NT2/D1 (cell line): ENCODE data around the gene HBG2.

ENCODE experiments used
- DNase-seq: peaks from one replicate; pipeline ENCODE4 v3.0.0-alpha.2; 2011; ENCODE audit warnings: low read depth, low spot score
- H3K27me3 ChIP-seq: 2 replicates; pipeline ENCODE4 v1.6.0; 2011; ENCODE audit warnings: mild to moderate bottlenecking; ENCODE audit not compliant: insufficient read length, insufficient read depth
- H3K36me3 ChIP-seq: 2 replicates; pipeline ENCODE4 v1.6.1; 2011; ENCODE audit warnings: mild to moderate bottlenecking, low read length, mixed read lengths; ENCODE audit not compliant: insufficient read depth, insufficient read length
- H3K4me1 ChIP-seq: 2 replicates; pipeline ENCODE4 v1.5.1; 2011; ENCODE audit not compliant: insufficient read depth, insufficient read length
- H3K4me3 ChIP-seq: 2 replicates; pipeline ENCODE4 v1.5.1; 2011; ENCODE audit warnings: low read depth; ENCODE audit not compliant: insufficient read length
- H3K9ac ChIP-seq: 2 replicates; pipeline ENCODE4 v1.6.0; 2011; ENCODE audit warnings: low read depth; ENCODE audit not compliant: insufficient read length
- H3K9me3 ChIP-seq: 2 replicates; pipeline ENCODE4 v1.5.1; 2011; ENCODE audit warnings: mild to moderate bottlenecking, low read length; ENCODE audit not compliant: insufficient read depth
- SUZ12 ChIP-seq: IDR thresholded peaks from 2 replicates; pipeline ENCODE4 v1.6.1; 2011; ENCODE audit not compliant: insufficient read length, insufficient read depth; ENCODE audit errors: extremely low read depth
- YY1 ChIP-seq: IDR thresholded peaks from 2 replicates; pipeline ENCODE4 v1.6.1; 2011; ENCODE audit not compliant: insufficient read length, insufficient read depth
- ZNF274 ChIP-seq: IDR thresholded peaks from 2 replicates; pipeline ENCODE4 v1.6.1; 2011; ENCODE audit warnings: mild to moderate bottlenecking, low read depth, low read length

Gene HBG2

DNA sequence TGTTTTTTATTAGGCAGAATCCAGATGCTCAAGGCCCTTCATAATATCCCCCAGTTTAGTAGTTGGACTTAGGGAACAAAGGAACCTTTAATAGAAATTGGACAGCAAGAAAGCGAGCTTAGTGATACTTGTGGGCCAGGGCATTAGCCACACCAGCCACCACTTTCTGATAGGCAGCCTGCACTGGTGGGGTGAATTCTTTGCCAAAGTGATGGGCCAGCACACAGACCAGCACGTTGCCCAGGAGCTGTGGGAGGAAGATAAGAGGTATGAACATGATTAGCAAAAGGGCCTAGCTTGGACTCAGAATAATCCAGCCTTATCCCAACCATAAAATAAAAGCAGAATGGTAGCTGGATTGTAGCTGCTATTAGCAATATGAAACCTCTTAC lies 29.1 kb downstream of the HBG2 start:
- H3K36me3 ChIP-seq, result no peaks in the 10 kb centered on the region
- peaks cover 6% of the 10 kb centered on the region; the same call in 1 of the 2 replicates for H3K9me3 ChIP-seq
- no peak for TF ChIP-seq SUZ12
- TF ChIP-seq ZNF274, result no peak
- TF ChIP-seq YY1, result no peak
- H3K4me1 ChIP-seq, result no peaks in the 10 kb centered on the region
- H3K27me3 ChIP-seq, result no peaks in the 10 kb centered on the region
- no peak overlapping the region for H3K4me3 ChIP-seq
- H3K9ac ChIP-seq, result no peak overlapping the region
- no peak for DNase-seq

DNA sequence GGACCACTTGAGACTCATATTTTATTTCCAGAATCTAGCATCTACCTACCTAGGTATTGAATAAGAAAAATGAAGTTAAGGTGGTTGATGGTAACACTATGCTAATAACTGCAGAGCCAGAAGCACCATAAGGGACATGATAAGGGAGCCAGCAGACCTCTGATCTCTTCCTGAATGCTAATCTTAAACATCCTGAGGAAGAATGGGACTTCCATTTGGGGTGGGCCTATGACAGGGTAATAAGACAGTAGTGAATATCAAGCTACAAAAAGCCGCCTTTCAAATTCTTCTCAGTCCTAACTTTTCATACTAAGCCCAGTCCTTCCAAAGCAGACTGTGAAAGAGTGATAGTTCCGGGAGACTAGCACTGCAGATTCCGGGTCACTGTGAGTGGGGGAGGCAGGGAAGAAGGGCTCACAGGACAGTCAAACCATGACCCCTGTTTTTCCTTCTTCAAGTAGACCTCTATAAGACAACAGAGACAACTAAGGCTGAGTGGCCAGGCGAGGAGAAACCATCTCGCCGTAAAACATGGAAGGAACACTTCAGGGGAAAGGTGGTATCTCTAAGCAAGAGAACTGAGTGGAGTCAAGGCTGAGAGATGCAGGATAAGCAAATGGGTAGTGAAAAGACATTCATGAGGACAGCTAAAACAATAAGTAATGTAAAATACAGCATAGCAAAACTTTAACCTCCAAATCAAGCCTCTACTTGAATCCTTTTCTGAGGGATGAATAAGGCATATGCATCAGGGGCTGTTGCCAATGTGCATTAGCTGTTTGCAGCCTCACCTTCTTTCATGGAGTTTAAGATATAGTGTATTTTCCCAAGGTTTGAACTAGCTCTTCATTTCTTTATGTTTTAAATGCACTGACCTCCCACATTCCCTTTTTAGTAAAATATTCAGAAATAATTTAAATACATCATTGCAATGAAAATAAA lies 29.8 kb downstream of the HBG2 start:
- Histone ChIP-seq H3K9ac (no peak overlapping the region), H3K36me3 (no peaks in the 10 kb centered on the region), H3K27me3 (no peaks in the 10 kb centered on the region), H3K4me3 (no peak overlapping the region), H3K4me1 (no peaks in the 10 kb centered on the region), H3K9me3 (peaks cover 6% of the 10 kb centered on the region; the same call in 1 of the 2 replicates)
- TF ChIP-seq SUZ12 (no peak), YY1 (no peak), ZNF274 (no peak)
- DNase-seq, result no peak

- Histone ChIP-seq H3K4me1 (no peaks in the 10 kb centered on the region), H3K4me3 (no peak overlapping the region), H3K9me3 (peaks cover 6% of the 10 kb centered on the region; the same call in 1 of the 2 replicates), H3K36me3 (no peaks in the 10 kb centered on the region), H3K9ac (no peak overlapping the region), H3K27me3 (no peaks in the 10 kb centered on the region)
- no peak for TF ChIP-seq ZNF274
- DNase-seq, result no peak
These were observed 30.9 kb downstream of the HBG2 start for GRCh38 chr11:5223686-5224085.

DNA sequence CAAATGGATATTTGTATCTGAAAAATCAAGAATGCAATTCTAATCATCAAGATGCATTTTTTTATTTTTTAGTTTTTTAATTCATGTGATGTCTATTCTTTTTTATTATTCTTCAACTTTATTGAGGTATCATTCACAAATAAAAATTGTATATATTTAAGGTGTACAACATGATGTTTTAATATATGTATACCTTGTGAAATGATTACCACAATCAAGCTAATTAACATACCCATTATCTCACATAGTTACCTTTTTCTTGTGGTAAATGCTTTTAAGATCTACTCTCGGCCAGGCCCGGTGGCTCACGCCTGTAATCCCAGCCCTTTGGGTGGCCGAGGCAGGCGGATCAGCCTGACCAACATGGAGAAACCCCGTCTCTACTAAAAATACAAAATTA lies 31.4 kb downstream of the HBG2 start:
- Histone ChIP-seq H3K4me1 (no peaks in the 10 kb centered on the region), H3K9me3 (peaks cover 6% of the 10 kb centered on the region; the same call in 1 of the 2 replicates), H3K9ac (no peak overlapping the region), H3K4me3 (no peak overlapping the region), H3K36me3 (no peaks in the 10 kb centered on the region), H3K27me3 (no peaks in the 10 kb centered on the region)
- TF ChIP-seq ZNF274 (no peak), SUZ12 (no peak), YY1 (no peak)
- DNase-seq, result no peak

DNA sequence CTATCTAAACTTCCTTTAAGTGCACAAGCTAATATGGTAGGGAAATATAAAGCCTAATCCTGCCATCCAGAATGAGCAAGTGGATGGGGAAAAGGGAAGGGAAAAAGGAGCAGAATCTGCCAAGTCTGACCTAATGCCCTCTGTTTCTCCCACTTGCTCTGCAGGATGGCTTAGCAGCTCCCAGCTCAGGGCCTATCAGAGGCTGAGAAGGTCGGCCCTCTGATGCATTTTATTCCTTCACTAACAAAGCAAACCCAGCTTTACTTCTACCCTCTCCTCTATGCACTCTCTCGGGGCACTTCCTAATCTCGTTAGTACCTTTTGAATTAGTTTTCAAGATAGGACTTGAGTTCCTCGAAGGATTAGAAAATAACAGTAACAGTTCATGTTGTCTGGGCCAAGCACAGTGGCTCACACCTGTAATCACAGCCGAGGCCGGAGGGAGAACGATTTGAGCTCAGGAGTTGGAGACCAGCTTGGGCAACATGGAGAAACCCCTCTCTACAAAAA lies 44.1 kb downstream of the HBG2 start:
- Histone ChIP-seq H3K4me1 (no peaks in the 10 kb centered on the region), H3K27me3 (no peaks in the 10 kb centered on the region), H3K4me3 (no peak overlapping the region), H3K9ac (no peak overlapping the region), H3K9me3 (no peaks in the 10 kb centered on the region), H3K36me3 (no peaks in the 10 kb centered on the region)
- DNase-seq, result no peak
- TF ChIP-seq YY1, result no peak

- Histone ChIP-seq H3K4me3 (no peak overlapping the region), H3K27me3 (no peaks in the 10 kb centered on the region), H3K36me3 (no peaks in the 10 kb centered on the region), H3K4me1 (no peaks in the 10 kb centered on the region), H3K9me3 (no peaks in the 10 kb centered on the region), H3K9ac (no peak overlapping the region)
- DNase-seq, result peak; percentile 57
- TF ChIP-seq ZNF274 (no peak), YY1 (no peak), SUZ12 (no peak)
These were observed 49.8 kb downstream of the HBG2 start for GRCh38 chr11:5204787-5205186.

DNA sequence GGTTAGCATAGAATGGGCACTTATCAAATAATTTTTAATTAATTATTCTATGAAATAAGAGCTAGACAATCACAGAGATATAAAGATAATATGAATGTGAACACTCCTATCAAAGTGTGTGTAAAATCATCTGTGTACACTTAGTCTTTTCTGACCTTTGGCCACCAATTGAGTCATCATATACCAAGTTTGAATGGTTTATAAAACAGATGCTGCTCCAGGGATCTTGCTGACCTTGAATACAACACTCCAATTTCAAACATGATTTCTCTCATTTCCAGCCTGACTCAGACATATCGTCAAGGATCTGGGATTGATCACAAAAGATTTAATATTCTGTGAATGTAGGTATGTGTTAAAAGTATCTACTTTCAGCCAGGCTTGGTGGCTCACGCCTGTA lies 51.2 kb downstream of the HBG2 start:
- no peaks in the 10 kb centered on the region for H3K36me3 ChIP-seq
- no peaks in the 10 kb centered on the region for H3K4me1 ChIP-seq
- no peaks in the 10 kb centered on the region for H3K27me3 ChIP-seq
- H3K4me3 ChIP-seq, result no peak overlapping the region
- no peak for DNase-seq
- H3K9ac ChIP-seq, result no peak overlapping the region
- no peaks in the 10 kb centered on the region for H3K9me3 ChIP-seq
- no peak for TF ChIP-seq YY1
- TF ChIP-seq ZNF274, result no peak
- TF ChIP-seq SUZ12, result no peak
